HG03432 (cell line): ENCODE measurements around the gene CDC34.

Experiments used
- ATAC-seq: cut with Tn5 transposase; IDR thresholded peaks from one replicate; pipeline ENCODE4 v1.9.1; 2021; ENCODE audit warnings: mild to moderate bottlenecking, moderate library complexity; ENCODE audit not compliant: unreplicated experiment

Gene CDC34

DNA sequence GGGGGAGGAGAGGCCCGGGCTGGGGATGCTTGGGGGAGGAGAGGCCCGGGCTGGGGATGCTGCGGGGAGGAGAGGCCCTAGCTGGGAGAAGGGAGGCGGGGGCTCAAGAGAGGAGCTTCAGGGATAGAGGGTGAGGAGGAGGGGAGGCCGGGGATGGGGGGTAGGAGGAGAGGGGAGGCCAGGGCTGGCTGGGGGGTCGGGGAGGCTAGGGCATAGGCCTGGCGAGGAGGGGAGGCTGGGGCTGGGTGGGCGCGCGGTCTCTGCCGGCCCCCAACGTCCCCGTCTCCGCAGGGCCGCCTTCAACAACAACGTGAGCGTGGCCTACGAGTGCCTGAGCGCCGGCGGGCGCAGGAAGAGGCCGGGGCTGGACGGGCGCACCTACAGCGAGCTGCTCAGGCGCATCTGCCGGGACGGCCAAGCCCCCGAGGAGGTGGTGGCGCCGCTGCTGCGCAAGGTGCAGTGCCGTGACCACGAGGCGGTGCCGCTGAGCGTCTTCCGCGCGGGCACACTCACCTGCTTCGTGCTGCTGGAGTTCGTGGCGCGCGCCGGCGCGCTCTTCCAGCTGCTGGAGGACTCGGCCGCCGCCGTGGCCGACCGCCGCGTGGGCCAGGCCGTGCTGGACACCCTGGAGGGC, 12.8 kb upstream of the CDC34 start:
- no peak for ATAC-seq

- no peak for ATAC-seq
These were observed 12.1 kb upstream of the CDC34 start for GRCh38 chr19:519449-519865.

DNA sequence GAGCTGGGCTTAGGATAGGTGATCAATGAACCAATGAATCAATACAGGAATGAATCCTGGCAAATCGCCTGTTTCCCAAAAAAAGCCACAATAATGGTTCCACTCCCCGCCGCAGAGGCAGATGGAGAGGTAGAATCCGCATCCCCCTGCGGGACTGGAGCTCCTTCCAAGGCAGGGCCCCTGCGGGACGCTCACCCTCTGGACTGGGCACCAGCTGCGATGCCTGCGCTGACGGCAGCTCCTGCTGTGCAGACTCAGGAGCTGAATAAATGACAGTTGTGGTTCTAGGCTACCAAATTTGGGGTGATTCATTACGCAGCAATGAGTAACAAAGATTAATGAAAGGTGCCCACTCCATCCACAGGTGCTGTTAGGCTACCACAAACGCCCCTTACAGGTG, 8.8 kb upstream of the CDC34 start:
- no peak for ATAC-seq

DNA sequence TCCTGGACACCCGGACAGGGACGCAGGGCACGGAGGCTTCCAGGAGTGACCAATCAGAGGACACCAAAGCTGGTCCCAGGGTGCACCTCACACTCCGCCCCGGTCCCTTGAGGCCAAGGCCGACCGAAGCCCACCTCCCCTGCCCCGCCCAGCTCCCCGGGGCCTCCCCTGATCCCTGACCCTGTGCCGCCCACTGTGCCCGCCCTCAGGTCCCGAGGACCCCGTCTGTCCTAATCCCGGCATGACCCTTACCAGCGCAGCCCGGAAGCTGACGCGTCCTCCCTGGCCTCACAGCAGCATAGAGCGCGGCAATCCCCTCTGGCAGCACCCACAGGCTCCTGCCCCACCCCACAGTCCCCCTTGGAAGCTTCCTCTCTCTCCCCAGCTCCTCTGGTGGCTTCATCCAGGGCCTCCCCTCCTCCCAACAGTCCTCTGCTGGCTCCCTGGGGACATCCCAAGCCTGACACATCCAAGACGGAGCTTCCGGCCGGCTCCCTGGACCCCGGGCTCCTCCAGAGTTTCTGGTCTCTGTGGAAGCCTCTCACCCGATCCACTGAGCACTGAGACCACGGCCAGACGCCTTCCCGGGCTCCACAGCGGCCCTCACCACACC, 7.4 kb upstream of the CDC34 start:
- no peak for ATAC-seq

DNA sequence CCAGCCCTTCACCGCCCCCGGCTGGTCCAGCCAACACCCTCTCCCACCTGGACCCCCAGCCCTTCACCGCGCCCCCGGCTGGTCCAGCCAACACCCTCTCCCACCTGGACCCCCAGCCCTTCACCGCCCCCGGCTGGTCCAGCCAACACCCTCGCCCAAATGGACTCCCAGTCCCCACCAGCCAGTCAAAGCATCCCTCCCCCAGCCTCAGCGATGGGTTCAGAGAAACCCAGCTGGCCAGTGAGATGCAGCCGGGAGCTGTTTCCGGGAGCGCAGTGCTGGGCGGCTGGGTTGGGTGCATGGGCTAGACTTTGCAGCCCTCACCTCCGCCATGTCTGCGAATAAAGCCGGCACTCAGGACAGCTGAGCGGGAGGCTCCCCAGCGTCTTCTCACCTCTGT, 6.5 kb upstream of the CDC34 start:
- no peak for ATAC-seq

DNA sequence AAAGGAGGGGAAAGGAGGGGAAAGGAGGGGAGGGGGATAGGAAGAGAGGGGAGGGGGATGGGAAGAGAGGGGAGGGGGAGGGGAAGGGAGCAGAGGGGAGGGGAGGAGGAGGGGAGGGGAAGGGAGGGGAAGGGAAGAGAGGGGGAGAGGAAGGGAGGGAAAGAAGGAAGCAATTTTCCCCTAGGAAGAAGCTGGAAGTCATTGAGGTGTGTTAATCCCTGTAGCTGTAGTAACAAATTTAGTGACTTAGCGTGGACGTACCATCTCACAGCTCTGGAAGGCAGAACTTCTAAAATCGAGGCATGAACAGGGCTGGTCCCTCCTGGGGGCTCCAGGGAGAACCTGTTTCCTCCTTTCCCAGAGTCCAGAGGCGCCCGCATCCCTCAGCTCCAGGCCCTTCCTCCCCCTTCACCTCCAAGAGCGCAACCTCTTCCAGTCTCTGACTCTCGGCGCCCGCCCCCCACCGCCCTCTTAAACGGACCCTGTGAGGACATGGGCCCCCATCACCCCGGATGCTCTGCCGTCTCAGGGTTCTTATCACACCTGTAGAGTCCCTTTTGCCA, 5.6 kb upstream of the CDC34 start:
- ATAC-seq = no peak

DNA sequence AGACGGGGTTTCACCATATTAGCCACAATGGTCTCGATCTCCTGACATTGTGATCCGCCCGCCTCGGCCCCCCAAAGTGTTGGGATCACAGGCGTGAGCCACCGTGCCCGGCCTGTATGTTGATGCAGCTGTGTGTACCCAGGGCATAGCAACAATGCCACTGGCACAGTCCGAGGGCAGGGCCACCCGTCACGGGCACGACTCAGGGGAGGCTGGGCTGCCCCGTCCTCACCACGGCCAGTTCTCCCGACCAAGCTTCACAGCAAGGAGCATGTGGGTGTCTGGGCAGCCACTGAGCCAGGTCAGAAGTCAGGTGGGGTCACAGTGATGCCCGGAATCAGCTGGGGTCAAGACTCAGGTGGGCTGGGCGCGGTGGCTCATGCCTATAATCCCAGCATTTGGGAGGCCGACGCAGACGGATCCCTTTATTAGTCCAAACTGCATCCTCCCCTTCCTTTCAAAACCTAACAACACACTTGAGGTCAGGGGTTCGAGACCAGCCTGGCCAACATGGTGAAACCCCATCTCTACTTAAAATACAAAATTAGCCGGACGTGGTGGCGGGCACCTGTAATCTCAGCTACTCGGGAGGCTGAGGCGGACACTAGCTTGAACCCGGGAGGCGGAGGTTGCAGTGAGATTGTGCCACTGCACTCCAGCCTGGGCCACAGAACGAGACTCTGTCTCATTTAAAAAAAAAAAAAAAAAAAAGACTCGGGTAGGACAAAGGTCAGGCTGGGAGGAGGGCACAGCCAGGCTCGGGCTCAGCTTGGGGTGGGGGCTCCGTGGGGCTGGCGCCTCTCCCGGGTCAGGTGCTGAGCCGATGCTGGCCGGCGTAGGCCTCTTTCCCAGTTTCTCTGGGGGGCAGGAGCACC, 1.2 kb upstream of the CDC34 start:
- ATAC-seq = no peak

DNA sequence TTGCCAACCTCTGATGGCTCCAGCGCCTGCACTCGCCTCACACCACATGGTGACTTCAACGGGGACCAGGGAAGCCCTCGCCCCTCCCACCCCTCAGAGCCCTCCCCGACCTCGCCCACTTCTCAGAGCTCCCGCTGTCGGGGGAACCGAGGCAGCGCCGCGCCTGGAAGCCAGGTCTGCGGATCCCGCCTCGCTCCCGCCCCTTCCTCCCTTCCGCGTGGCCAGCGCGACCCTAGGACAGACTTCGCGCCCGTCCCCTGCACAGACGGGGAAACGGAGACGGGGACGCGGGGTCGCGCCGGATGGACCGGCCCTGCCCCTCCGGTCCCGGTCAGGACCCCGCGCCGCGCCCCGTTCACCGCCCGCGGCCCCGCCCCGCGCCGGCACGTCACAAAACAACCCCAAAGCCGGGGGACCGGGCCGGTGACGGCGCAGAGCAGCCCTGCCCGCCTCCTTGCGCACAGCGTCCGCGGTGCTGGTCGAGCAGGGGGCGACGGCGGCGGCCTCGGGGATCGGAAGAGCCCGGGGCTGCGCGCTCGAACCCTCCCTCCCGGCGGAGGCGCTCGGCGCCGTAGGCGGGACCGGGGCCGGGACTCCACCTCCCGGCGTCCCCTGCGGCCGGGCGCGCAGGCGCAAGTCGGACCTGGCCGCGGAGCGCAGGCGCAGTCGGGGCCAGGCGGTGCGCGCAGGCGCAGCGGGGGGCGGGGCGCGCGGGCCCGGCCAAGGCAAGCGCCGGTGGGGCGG, 379 bp upstream of the CDC34 start:
- ATAC-seq = peak; percentile 68

DNA sequence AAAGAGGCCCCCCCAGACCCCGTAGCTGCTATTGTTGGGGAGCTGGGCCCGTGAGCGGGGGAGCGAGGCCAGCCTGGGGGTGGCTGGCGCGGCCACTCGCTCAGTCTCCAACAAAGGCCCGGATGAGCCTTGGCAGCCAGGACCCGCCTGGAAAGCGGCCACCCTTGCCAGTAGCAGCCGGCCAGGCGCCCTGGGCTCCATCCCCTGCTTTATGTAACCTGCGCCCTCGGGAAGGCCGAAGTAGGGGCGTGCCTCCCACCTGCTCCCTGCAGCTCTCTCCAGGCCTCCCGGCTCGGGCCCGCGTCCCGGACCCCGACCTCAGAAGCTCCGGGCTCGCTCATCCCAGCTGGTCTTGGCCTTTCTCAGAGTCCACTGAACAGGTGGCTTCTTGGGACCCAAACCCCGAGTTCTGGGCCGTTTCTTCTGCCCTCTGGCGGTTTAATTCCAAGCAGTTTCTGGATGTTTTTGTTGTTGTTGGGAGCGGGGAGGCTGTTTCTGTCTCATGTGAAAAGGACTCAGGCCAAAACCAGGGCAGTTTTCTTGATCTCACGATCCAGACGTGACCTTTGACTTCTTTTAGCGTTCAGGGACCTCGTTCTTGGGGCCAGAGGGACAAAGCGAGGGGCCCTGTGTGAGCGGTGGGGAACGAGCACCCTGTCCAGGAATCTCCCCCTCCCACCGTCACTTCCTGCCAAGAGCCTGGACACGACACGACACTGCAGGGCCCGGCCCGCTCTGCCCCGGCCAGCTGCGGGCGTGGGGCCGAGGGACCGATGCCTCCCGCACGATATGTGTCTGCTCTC, 1.2 kb downstream of the CDC34 start:
- ATAC-seq = no peak

- ATAC-seq = no peak
These were observed 2.0 kb downstream of the CDC34 start for GRCh38 chr19:533364-534058.

GRCh38 chr19:534088-534487, 2.5 kb downstream of the CDC34 start:
- ATAC-seq = no peak

- ATAC-seq = no peak
These were observed 3.7 kb downstream of the CDC34 start for GRCh38 chr19:535017-535835.

DNA sequence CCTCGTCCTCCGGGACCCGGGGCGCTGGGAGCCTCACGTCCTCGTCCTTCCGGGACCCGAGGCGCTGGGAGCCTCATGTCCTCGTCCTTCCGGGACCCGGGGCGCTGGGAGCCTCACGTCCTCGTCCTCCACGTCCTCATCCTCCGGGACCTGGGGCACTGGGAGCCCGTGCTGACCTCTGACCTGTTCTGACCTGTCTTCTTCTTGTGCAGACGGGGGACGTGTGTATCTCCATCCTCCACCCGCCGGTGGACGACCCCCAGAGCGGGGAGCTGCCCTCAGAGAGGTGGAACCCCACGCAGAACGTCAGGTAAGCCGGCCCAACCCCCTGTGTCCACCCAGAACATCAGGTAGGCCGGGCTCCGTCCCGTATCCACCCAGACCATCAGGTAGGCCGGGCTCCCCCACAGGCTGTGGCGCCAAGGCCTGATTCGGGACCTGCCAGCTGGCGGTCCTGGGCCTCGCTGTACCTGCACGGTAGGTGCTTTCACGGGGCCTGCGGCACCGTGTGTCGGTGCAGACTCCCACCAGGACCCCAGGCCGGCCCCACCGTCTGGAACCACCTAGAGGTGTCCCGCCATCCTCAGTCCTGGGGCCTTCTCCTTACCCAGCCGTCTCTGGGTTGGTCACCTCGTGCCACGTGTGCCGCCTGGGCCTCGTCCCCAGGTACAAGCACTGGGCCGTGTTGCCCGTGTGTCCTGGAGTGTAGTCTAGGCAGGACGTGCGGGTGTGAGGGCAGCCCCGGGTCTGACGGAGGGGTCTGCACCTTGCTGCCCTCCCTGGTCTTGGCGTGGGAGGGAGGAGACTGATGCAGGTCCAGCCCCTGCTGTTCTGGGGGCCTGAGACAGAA, 4.7 kb downstream of the CDC34 start:
- ATAC-seq = no peak

DNA sequence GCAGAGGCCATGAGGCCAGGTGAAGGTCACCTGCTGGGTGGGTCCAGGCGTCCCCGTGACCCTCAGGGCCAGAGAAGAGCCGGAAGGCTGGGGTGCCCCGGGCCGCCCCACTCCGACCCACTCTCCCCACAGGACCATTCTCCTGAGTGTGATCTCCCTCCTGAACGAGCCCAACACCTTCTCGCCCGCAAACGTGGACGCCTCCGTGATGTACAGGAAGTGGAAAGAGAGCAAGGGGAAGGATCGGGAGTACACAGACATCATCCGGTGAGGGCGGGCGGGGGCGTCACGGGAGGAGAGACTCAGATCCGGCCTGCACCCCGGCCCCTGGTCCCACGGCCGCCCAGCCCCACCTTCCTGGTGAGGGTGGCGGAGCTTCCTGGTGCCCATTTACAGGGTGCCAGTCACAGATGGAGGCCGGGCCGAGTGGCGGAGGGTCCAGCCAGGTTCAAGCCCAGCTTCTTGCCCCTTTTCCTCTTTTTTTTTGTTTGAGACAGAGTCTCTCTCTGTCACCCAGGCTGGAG, 5.4 kb downstream of the CDC34 start:
- ATAC-seq = no peak

GRCh38 chr19:538641-539428, 7.3 kb downstream of the CDC34 start:
- no peak for ATAC-seq

- ATAC-seq = no peak
These were observed 8.0 kb downstream of the CDC34 start for GRCh38 chr19:539429-540030.
